GM10248 (cell line): Measurements from ENCODE around the gene HOXB8.

ENCODE experiments used
- CTCF ChIA-PET: fragments of 300-600 bp; sonication (Branson Sonifier 250); formaldehyde crosslinking; extraction: SDS; loops from one replicate; lab custom pipeline; 2021; ENCODE audit warnings: antibody characterized with exemption; lab: Yijun Ruan, JAX
- POLR2A ChIA-PET: fragments of 350-650 bp; sonication (Branson Sonifier 250); formaldehyde crosslinking; extraction: SDS; loops from one replicate; lab custom pipeline; 2020; ENCODE audit warnings: antibody characterized with exemption; lab: Yijun Ruan, JAX
- DNase-seq: peaks from one replicate; pipeline ENCODE4 v3.0.0; 2012; ENCODE audit errors: extremely low spot score
- CTCF ChIP-seq: IDR thresholded peaks from 2 replicates; pipeline ENCODE4 v1.5.1; 2012; ENCODE audit warnings: mild to moderate bottlenecking, low read depth; ENCODE audit errors: extremely low read depth, missing control alignments, control extremely low read depth

HOXB8 gene

GRCh38 chr17:48615047-48615962 is at the start of gene HOXB8:
HOXB8 (minus strand) TSS chr17:48615292; CDS start chr17:48614704, 588 bp downstream.
- ChIA-PET CTCF (interaction anchor here (0.8 to 4.6 kb wide), 10 partner anchors 11 to 645 kb away, joined by 3 to 31 read pairs (median 4); partner anchors contain the start of genes HOXB5 and HOXB9), POLR2A (no interaction called here)
- no peak for DNase-seq
- no peak for TF ChIP-seq CTCF

- CTCF ChIA-PET: interaction anchor here (0.7 to 2.5 kb wide), 6 partner anchors 8 to 216 kb away, joined by 3 to 7 read pairs (median 4); no protein-coding TSS in a partner anchor
- DNase-seq: no peak
- POLR2A ChIA-PET: no interaction called here
- no peak for TF ChIP-seq CTCF
Measured at GRCh38 chr17:48663134-48663924, 48.2 kb upstream of the HOXB8 start.

GRCh38 chr17:48655913-48656312 is 40.8 kb upstream of the HOXB8 start:
- DNase-seq: no peak
- POLR2A ChIA-PET: no interaction called here
- no peak for TF ChIP-seq CTCF
- CTCF ChIA-PET: interaction anchor here (0.8 to 2.0 kb wide), 3 partner anchors 16 to 68 kb away, joined by 4 to 9 read pairs (median 5); no protein-coding TSS in a partner anchor

- no peak for DNase-seq
- TF ChIP-seq CTCF: no peak
- ChIA-PET CTCF (interaction anchor here (1.2 to 5.6 kb wide), 3 partner anchors 9 to 22 kb away, joined by 4 to 25 read pairs (median 5); no protein-coding TSS in a partner anchor), POLR2A (no interaction called here)
Measured at GRCh38 chr17:48649741-48650140, 34.6 kb upstream of the HOXB8 start.

GRCh38 chr17:48647963-48648245 is 32.8 kb upstream of the HOXB8 start:
- no peak for TF ChIP-seq CTCF
- POLR2A ChIA-PET: no interaction called here
- no peak for DNase-seq
- CTCF ChIA-PET: interaction anchor here (1.4 to 5.6 kb wide), 3 partner anchors 11 to 385 kb away, joined by 4 to 25 read pairs (median 4); no protein-coding TSS in a partner anchor

GRCh38 chr17:48647103-48647962 is 32.2 kb upstream of the HOXB8 start:
- ChIA-PET CTCF (interaction anchor here (0.7 to 5.6 kb wide), 4 partner anchors 11 to 385 kb away, joined by 3 to 25 read pairs (median 4); no protein-coding TSS in a partner anchor), POLR2A (no interaction called here)
- no peak for TF ChIP-seq CTCF
- no peak for DNase-seq
